Activated naive CD8-positive, alpha-beta T cell treated with anti-CD3 and anti-CD28 coated beads for 36 hours (primary cell): ENCODE measurements around the gene VPS52. TPM values are rescaled to one million over a fixed set of nuclear protein-coding genes. Genes with fewer than 3 reads are reported as not detected.

ENCODE experiments used
- DNase-seq: peaks from one replicate; pipeline ENCODE4 v3.0.0; 2021
- H3K27ac Mint-ChIP-seq: one replicate; pipeline ENCODE4 v1.8.0; 2022; ENCODE audit warnings: mild to moderate bottlenecking, moderate library complexity, mixed read lengths
- H3K27me3 Mint-ChIP-seq: one replicate; pipeline ENCODE4 v1.8.0; 2022; ENCODE audit warnings: mild to moderate bottlenecking, mixed read lengths
- H3K36me3 Mint-ChIP-seq: one replicate; pipeline ENCODE4 v1.8.0; 2021; ENCODE audit warnings: mild to moderate bottlenecking, mixed read lengths
- H3K4me1 Mint-ChIP-seq: one replicate; pipeline ENCODE4 v1.8.0; 2021; ENCODE audit warnings: mixed read lengths
- H3K4me3 Mint-ChIP-seq: one replicate; pipeline ENCODE4 v1.8.0; 2022; ENCODE audit warnings: mild to moderate bottlenecking, moderate library complexity, mixed read lengths
- H3K9me3 Mint-ChIP-seq: one replicate; pipeline ENCODE4 v1.8.0; 2022; ENCODE audit warnings: mixed read lengths
- total RNA-seq, 2 experiments: library from RNA; stranded (reverse); gene quantifications; one replicate each; pipeline ENCODE4 v1.2.3, GENCODE V29; 2021

VPS52 gene
- total RNA-seq, 2 experiments from 2014 or later, result 43.4 to 44.6 TPM

- peak; percentile 92 for DNase-seq
- peak within 1 kb of the TSS; percentile 99 for H3K4me3 Mint-ChIP-seq
- no peaks in the 10 kb centered on the region for H3K9me3 Mint-ChIP-seq
- peaks cover 43% of the 10 kb centered on the region for H3K36me3 Mint-ChIP-seq
- H3K4me1 Mint-ChIP-seq, result peaks cover 52% of the 10 kb centered on the region
- no peaks in the 10 kb centered on the region for H3K27me3 Mint-ChIP-seq
- H3K27ac Mint-ChIP-seq, result peak within 1 kb of the TSS; percentile 99
Observed at GRCh38 chr6:33313709-33314514, 42.2 kb upstream of the VPS52 start, which contains the start of gene TAPBP. Gene TAPBP (minus strand): TSS chr6:33314078. CDS start chr6:33314041, 37 bp downstream.

- H3K36me3 Mint-ChIP-seq, result peaks cover 45% of the 10 kb centered on the region
- no peaks in the 10 kb centered on the region for H3K9me3 Mint-ChIP-seq
- H3K27ac Mint-ChIP-seq, result peak overlapping the region; percentile 99
Observed at GRCh38 chr6:33313105-33313708, 41.5 kb upstream of the VPS52 start.

GRCh38 chr6:33312361-33313104, 40.9 kb upstream of the VPS52 start:
- peak; percentile 82 for DNase-seq
- Mint-ChIP-seq H3K4me3 (peak overlapping the region; percentile 99), H3K4me1 (peaks cover 48% of the 10 kb centered on the region), H3K27me3 (no peaks in the 10 kb centered on the region), H3K9me3 (no peaks in the 10 kb centered on the region), H3K36me3 (peaks cover 42% of the 10 kb centered on the region), H3K27ac (peak overlapping the region; percentile 99)

More at GRCh38 chr6:33313105-33313708, 41.5 kb upstream of the VPS52 start:
- no peaks in the 10 kb centered on the region for H3K27me3 Mint-ChIP-seq
- peak overlapping the region; percentile 99 for H3K4me3 Mint-ChIP-seq
- H3K4me1 Mint-ChIP-seq, result peaks cover 52% of the 10 kb centered on the region
- peak; percentile 60 for DNase-seq

GRCh38 chr6:33306356-33306755, 34.7 kb upstream of the VPS52 start:
- H3K36me3 Mint-ChIP-seq, result peaks cover 35% of the 10 kb centered on the region
- no peak overlapping the region for H3K4me3 Mint-ChIP-seq
- peaks cover 35% of the 10 kb centered on the region for H3K4me1 Mint-ChIP-seq
- no peaks in the 10 kb centered on the region for H3K9me3 Mint-ChIP-seq
- no peak for DNase-seq
- H3K27ac Mint-ChIP-seq, result peak overlapping the region; percentile 59
- H3K27me3 Mint-ChIP-seq, result no peaks in the 10 kb centered on the region

GRCh38 chr6:33305052-33305451, 33.4 kb upstream of the VPS52 start:
- Mint-ChIP-seq H3K27ac (peak overlapping the region; percentile 74), H3K4me3 (no peak overlapping the region), H3K27me3 (no peaks in the 10 kb centered on the region), H3K36me3 (peaks cover 41% of the 10 kb centered on the region), H3K9me3 (no peaks in the 10 kb centered on the region), H3K4me1 (peaks cover 38% of the 10 kb centered on the region)
- no peak for DNase-seq

- no peak overlapping the region for H3K27ac Mint-ChIP-seq
- no peak for DNase-seq
- peaks cover 49% of the 10 kb centered on the region for H3K36me3 Mint-ChIP-seq
- no peaks in the 10 kb centered on the region for H3K9me3 Mint-ChIP-seq
- H3K4me1 Mint-ChIP-seq, result peaks cover 47% of the 10 kb centered on the region
- no peak overlapping the region for H3K4me3 Mint-ChIP-seq
- peaks cover 3% of the 10 kb centered on the region for H3K27me3 Mint-ChIP-seq
Observed at GRCh38 chr6:33304216-33304615, 32.5 kb upstream of the VPS52 start.

GRCh38 chr6:33301877-33302276, 30.2 kb upstream of the VPS52 start:
- H3K27ac Mint-ChIP-seq, result peak overlapping the region; percentile 57
- no peak for DNase-seq
- H3K27me3 Mint-ChIP-seq, result peaks cover 5% of the 10 kb centered on the region
- H3K36me3 Mint-ChIP-seq, result peaks cover 44% of the 10 kb centered on the region
- no peak overlapping the region for H3K4me3 Mint-ChIP-seq
- H3K9me3 Mint-ChIP-seq, result no peaks in the 10 kb centered on the region
- peaks cover 50% of the 10 kb centered on the region for H3K4me1 Mint-ChIP-seq

GRCh38 chr6:33299237-33299944, 27.7 kb upstream of the VPS52 start:
- peaks cover 5% of the 10 kb centered on the region for H3K27me3 Mint-ChIP-seq
- H3K4me3 Mint-ChIP-seq, result peak overlapping the region; percentile 94
- H3K4me1 Mint-ChIP-seq, result peaks cover 37% of the 10 kb centered on the region
- H3K9me3 Mint-ChIP-seq, result no peaks in the 10 kb centered on the region
- peaks cover 37% of the 10 kb centered on the region for H3K36me3 Mint-ChIP-seq
- peak overlapping the region; percentile 96 for H3K27ac Mint-ChIP-seq
- DNase-seq, result peak; percentile 95

GRCh38 chr6:33298773-33299236, 27.1 kb upstream of the VPS52 start, which contains the start of gene RGL2:
Gene RGL2 (minus strand): TSS chr6:33298942. CDS start chr6:33298610, 332 bp downstream.
- peak within 1 kb of the TSS; percentile 96 for H3K27ac Mint-ChIP-seq

GRCh38 chr6:33297956-33298772, 26.5 kb upstream of the VPS52 start:
- Mint-ChIP-seq H3K27ac (peak overlapping the region; percentile 96), H3K9me3 (no peaks in the 10 kb centered on the region), H3K27me3 (peaks cover 5% of the 10 kb centered on the region), H3K36me3 (peaks cover 33% of the 10 kb centered on the region), H3K4me1 (peaks cover 29% of the 10 kb centered on the region), H3K4me3 (peak overlapping the region; percentile 94)
- DNase-seq, result peak; percentile 70

More at GRCh38 chr6:33298773-33299236, 27.1 kb upstream of the VPS52 start, which contains the start of gene RGL2:
- peaks cover 32% of the 10 kb centered on the region for H3K4me1 Mint-ChIP-seq
- peaks cover 36% of the 10 kb centered on the region for H3K36me3 Mint-ChIP-seq
- peak; percentile 58 for DNase-seq
- H3K9me3 Mint-ChIP-seq, result no peaks in the 10 kb centered on the region
- peak within 1 kb of the TSS; percentile 94 for H3K4me3 Mint-ChIP-seq
- H3K27me3 Mint-ChIP-seq, result peaks cover 5% of the 10 kb centered on the region

GRCh38 chr6:33297406-33297955, 25.8 kb upstream of the VPS52 start:
- Mint-ChIP-seq H3K9me3 (no peaks in the 10 kb centered on the region), H3K4me3 (peak overlapping the region; percentile 57), H3K36me3 (peaks cover 30% of the 10 kb centered on the region), H3K4me1 (peaks cover 29% of the 10 kb centered on the region), H3K27me3 (peaks cover 5% of the 10 kb centered on the region), H3K27ac (peak overlapping the region; percentile 56)
- no peak for DNase-seq

GRCh38 chr6:33296797-33297405, 25.2 kb upstream of the VPS52 start:
- peak overlapping the region; percentile 56 for H3K27ac Mint-ChIP-seq

More at GRCh38 chr6:33296797-33297405, 25.2 kb upstream of the VPS52 start:
- DNase-seq, result no peak
- Mint-ChIP-seq H3K9me3 (no peaks in the 10 kb centered on the region), H3K27me3 (peaks cover 5% of the 10 kb centered on the region), H3K4me3 (no peak overlapping the region), H3K36me3 (peaks cover 25% of the 10 kb centered on the region), H3K4me1 (peaks cover 29% of the 10 kb centered on the region)
